ENCODE measurements around the gene RPS10.

DNA sequence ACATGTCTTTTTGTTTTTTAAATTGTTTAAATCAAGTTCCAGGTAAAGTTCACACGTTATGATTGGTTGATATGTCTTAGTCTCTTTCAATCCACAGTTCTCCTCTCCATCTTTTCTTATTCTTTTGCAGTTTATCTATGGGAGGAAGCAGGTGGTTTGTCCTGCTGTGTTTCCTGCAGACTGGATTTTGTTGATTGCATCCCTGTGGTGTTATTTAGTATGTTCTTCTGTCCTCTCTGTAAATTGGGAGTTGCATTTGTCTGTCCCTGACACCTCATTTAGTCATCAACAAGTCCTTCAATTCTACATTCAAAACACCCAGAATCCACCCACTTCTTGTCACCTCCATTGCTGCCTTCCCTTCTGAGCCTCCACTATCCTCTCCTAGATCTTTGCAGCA, 48.1 kb upstream of the RPS10 start:
- TF ChIP-seq, protein P1, sequence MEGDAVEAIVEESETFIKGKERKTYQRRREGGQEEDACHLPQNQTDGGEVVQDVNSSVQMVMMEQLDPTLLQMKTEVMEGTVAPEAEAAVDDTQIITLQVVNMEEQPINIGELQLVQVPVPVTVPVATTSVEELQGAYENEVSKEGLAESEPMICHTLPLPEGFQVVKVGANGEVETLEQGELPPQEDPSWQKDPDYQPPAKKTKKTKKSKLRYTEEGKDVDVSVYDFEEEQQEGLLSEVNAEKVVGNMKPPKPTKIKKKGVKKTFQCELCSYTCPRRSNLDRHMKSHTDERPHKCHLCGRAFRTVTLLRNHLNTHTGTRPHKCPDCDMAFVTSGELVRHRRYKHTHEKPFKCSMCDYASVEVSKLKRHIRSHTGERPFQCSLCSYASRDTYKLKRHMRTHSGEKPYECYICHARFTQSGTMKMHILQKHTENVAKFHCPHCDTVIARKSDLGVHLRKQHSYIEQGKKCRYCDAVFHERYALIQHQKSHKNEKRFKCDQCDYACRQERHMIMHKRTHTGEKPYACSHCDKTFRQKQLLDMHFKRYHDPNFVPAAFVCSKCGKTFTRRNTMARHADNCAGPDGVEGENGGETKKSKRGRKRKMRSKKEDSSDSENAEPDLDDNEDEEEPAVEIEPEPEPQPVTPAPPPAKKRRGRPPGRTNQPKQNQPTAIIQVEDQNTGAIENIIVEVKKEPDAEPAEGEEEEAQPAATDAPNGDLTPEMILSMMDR (IDR thresholded peaks at IDR 0.05; ENCODE audit: borderline replicate concordance, extremely low read depth, low read length, poor library complexity, severe bottlenecking), result no peak
- TF ChIP-seq EZH2 (IDR thresholded peaks at IDR 0.05; ENCODE audit: borderline replicate concordance, low read depth, low read length, severe bottlenecking), result no peak
